LNCAP (cell line): ENCODE data around the gene ADK.

Experiments
- TF ChIP-seq, protein P1 (sequence below): fragments of 450-650 bp; IDR thresholded peaks from 2 replicates; pipeline ENCODE4 v1.5.1; 2017; ENCODE audit warnings: mild to moderate bottlenecking

ADK gene

GRCh38 chr10:74262856-74263255 lies 111.8 kb downstream of the ADK start:
- TF ChIP-seq, protein P1, sequence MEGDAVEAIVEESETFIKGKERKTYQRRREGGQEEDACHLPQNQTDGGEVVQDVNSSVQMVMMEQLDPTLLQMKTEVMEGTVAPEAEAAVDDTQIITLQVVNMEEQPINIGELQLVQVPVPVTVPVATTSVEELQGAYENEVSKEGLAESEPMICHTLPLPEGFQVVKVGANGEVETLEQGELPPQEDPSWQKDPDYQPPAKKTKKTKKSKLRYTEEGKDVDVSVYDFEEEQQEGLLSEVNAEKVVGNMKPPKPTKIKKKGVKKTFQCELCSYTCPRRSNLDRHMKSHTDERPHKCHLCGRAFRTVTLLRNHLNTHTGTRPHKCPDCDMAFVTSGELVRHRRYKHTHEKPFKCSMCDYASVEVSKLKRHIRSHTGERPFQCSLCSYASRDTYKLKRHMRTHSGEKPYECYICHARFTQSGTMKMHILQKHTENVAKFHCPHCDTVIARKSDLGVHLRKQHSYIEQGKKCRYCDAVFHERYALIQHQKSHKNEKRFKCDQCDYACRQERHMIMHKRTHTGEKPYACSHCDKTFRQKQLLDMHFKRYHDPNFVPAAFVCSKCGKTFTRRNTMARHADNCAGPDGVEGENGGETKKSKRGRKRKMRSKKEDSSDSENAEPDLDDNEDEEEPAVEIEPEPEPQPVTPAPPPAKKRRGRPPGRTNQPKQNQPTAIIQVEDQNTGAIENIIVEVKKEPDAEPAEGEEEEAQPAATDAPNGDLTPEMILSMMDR: no peak

DNA sequence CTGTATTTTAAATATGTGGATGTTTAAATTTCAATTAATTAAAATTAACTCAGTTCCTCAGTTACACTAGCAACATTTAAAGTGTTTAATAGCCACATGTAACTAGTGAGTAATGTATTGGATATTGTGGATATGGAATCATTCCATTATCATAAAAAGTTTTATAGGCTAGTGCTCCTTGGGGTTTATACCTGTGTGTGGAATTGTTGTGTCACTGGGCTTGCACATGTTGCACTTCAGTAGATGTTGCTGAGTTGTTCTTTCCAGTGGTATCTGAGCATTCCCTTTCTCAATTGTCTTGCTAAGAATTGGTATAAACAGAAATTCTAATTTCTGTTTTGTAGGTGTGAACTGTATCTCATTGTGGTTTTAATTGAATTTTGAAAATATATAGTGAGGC lies 113.0 kb downstream of the ADK start:
- TF ChIP-seq, protein P1: no peak

- TF ChIP-seq, protein P1: no peak
These were observed 121.3 kb downstream of the ADK start for GRCh38 chr10:74272288-74272687.

DNA sequence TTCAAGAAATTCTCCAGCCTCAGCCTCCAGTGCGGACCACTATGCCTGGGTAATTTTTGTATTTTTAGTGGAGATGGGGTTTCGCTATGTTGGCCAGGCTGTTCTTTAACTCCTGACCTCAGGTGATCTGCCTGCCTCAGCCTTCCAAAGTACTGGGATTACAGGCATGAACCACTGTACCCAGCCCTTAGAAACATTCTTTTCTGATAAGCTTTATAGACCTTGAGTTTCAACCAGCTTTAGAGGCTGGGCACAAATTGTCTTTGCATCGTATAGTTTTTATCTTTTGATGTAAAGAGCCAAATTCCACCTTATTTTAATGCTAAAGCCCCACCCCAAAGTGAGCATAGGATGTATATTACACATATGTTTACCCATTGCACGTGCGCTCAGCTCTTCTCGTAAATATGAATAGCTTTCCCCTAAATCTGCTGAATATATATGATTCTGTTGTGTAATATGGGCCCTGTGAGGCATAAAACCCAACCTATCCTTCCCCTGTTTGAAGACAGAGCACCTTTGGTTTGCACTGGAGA lies 124.8 kb downstream of the ADK start:
- TF ChIP-seq, protein P1: no peak

- TF ChIP-seq, protein P1: no peak
These were observed 125.4 kb downstream of the ADK start for GRCh38 chr10:74276416-74276815.

DNA sequence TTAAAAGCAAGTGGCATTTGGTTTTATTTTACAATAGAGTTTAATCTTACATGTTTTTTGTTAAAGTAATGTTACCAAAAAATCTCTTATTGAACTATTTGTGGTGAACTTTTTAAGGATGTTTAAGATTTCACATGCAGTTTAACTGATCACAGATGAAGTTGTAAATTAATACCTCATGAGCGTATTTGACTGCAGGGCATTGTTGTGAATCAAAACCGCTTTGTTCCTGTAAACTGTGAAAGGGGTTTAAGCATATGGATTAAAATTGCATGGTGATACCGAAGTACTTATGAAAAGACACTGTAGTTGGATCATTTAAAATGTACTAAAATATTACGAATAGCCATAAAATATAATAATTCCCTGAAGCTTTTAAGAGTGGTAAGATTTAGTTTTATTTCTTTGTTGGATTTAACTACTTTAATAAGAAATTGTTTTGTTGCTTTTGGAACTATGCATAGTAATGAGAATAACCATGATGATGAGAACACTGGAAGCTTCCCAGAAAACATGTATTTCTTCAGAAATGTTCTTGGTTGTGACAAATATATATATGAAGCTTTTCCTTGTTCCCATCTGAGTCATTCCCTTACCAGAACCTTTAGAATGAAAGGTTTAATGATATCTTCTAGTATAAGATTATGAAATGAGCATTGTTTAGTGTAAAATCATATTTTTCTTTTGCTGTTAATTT lies 131.3 kb downstream of the ADK start:
- TF ChIP-seq, protein P1: no peak

DNA sequence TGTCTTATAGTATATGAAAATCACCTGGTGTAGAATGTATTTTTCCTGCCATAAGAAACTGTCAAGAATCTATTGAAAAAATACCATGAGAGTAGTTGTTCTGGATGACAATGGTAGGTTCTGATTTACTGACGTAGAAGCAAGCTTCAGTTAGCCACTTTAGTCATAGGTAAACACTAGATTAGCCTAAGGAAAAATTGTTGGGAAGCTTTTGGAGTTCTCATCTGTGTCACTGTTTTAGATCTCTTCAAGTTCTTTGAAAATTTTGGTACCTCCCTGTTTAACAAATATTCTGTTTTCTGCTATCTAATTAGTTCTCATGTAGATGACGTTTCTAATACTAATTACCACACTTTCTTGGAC lies 131.8 kb downstream of the ADK start:
- TF ChIP-seq, protein P1: no peak
